Measurements from ENCODE around the gene LNX1. TPM values are rescaled to one million over a fixed set of nuclear protein-coding genes. Genes with fewer than 3 reads are reported as not detected.

Gene LNX1
- polyA plus RNA-seq, 1 of the 3 experiments (the other 2 are of a cell fraction), result 0.16 TPM

GRCh38 chr4:53511014-53511413, 80.3 kb downstream of the LNX1 start (continued):
- TF ChIP-seq EZH2phosphoT487 (IDR thresholded peaks at IDR 0.05; ENCODE audit: borderline replicate concordance, low read depth), result no peak

- H3K4me2 ChIP-seq, result no peak overlapping the region
- CTCF ChIA-PET, result interaction anchor here (0.7 to 1.7 kb wide), 2 partner anchors 16 to 18 kb away, joined by 3 to 4 read pairs; no protein-coding TSS in a partner anchor
- POLR2A ChIA-PET, result no interaction called here
- H3F3A ChIP-seq (replicated peaks; ENCODE audit: insufficient read depth), result no peaks in the 10 kb centered on the region
- H3K9me3 ChIP-seq, result no peaks in the 10 kb centered on the region
- H3K4me1 ChIP-seq (ENCODE audit: control insufficient read depth in 1 of 2, insufficient read depth in 2 of 2, low read depth in 1 of 2, low read length in 1 of 2), result no peaks in the 10 kb centered on the region
- H3K9me2 ChIP-seq, result no peaks in the 10 kb centered on the region
- TF ChIP-seq USF1 (IDR thresholded peaks at IDR 0.05; ENCODE audit: borderline replicate concordance, low read depth) (no peak), MXI1 (IDR thresholded peaks at IDR 0.05; ENCODE audit: low read depth, low read length) (no peak), SIN3A (IDR thresholded peaks at IDR 0.05; ENCODE audit: borderline replicate concordance, low read depth, low read length) (no peak), PBX3 (IDR thresholded peaks at IDR 0.05) (no peak), CHD2 (IDR thresholded peaks at IDR 0.05; ENCODE audit: low read length, partially characterized antibody) (no peak), USF2 (IDR thresholded peaks at IDR 0.05; ENCODE audit: borderline replicate concordance, low read depth, low read length) (no peak), CTCF (IDR thresholded peaks at IDR 0.05) (no peak), FOSL2 (IDR thresholded peaks at IDR 0.05; ENCODE audit: borderline replicate concordance, low read depth) (no peak)
- H3K27ac ChIP-seq (ENCODE audit: low read depth in 2 of 2, low read length in 1 of 2), result no peak overlapping the region
- no peak overlapping the region for H2AFZ ChIP-seq (ENCODE audit: low read depth)
- H3K36me3 ChIP-seq (replicated peaks in 1 of 2; ENCODE audit: control insufficient read depth in 1 of 2, insufficient read depth in 2 of 2, low read length in 1 of 2), result no peaks in the 10 kb centered on the region
- no peaks in the 10 kb centered on the region for H4K20me1 ChIP-seq (ENCODE audit: insufficient read depth)
- no peak overlapping the region for H3K9ac ChIP-seq
- H3K79me2 ChIP-seq (ENCODE audit: insufficient read depth), result no peaks in the 10 kb centered on the region
- no peak for DNase-seq
- WGBS (ENCODE audit: low lambda C conversion rate), result 33% methylated on average over 5 of the region's 5 CpGs
- H3K4me3 ChIP-seq (ENCODE audit: low read depth in 2 of 2, low read length in 1 of 2), result no peak overlapping the region
- no peaks in the 10 kb centered on the region for H3K27me3 ChIP-seq (ENCODE audit: insufficient read depth)
Observed at GRCh38 chr4:53510321-53510720, 81.0 kb downstream of the LNX1 start.

GRCh38 chr4:53508446-53508845, 82.8 kb downstream of the LNX1 start:
- no peak for DNase-seq
- Histone ChIP-seq H3K9me3 (no peaks in the 10 kb centered on the region), H3K9me2 (no peaks in the 10 kb centered on the region), H3K79me2 (ENCODE audit: insufficient read depth) (no peaks in the 10 kb centered on the region), H3K27me3 (ENCODE audit: insufficient read depth) (no peaks in the 10 kb centered on the region), H2AFZ (ENCODE audit: low read depth) (no peak overlapping the region), H3K4me3 (ENCODE audit: low read depth in 2 of 2, low read length in 1 of 2) (no peak overlapping the region), H3F3A (replicated peaks; ENCODE audit: insufficient read depth) (no peaks in the 10 kb centered on the region), H3K9ac (no peak overlapping the region), H4K20me1 (ENCODE audit: insufficient read depth) (no peaks in the 10 kb centered on the region), H3K36me3 (replicated peaks in 1 of 2; ENCODE audit: control insufficient read depth in 1 of 2, insufficient read depth in 2 of 2, low read length in 1 of 2) (no peaks in the 10 kb centered on the region), H3K27ac (ENCODE audit: low read depth in 2 of 2, low read length in 1 of 2) (no peak overlapping the region), H3K4me2 (no peak overlapping the region), H3K4me1 (ENCODE audit: control insufficient read depth in 1 of 2, insufficient read depth in 2 of 2, low read depth in 1 of 2, low read length in 1 of 2) (no peaks in the 10 kb centered on the region)
- WGBS (ENCODE audit: low lambda C conversion rate), result 77% methylated on average over 1 of the region's 1 CpG
- ChIA-PET POLR2A (no interaction called here), CTCF (interaction anchor here (0.6 to 1.2 kb wide), 3 partner anchors 11 to 723 kb away, joined by 3 read pairs; no protein-coding TSS in a partner anchor)
- TF ChIP-seq REST (IDR thresholded peaks at IDR 0.05; ENCODE audit: low read depth, low read length), result no peak
- TF ChIP-seq CHD2 (IDR thresholded peaks at IDR 0.05; ENCODE audit: low read length, partially characterized antibody), result no peak
- TF ChIP-seq EP300 (IDR thresholded peaks at IDR 0.05; ENCODE audit: borderline replicate concordance in 1 of 2, low read depth in 1 of 2, low read length in 1 of 2), result no peak
- no peak for TF ChIP-seq MAX (IDR thresholded peaks at IDR 0.05; ENCODE audit: low read depth)
- no peak for TF ChIP-seq MEF2A (IDR thresholded peaks at IDR 0.05; ENCODE audit: borderline replicate concordance, low read depth)
- no peak for TF ChIP-seq POLR2AphosphoS5 (IDR thresholded peaks at IDR 0.05; ENCODE audit: low read depth, low read length)
- TF ChIP-seq NRF1 (IDR thresholded peaks at IDR 0.05; ENCODE audit: low read depth, low read length), result no peak
- no peak for TF ChIP-seq FOSL2 (IDR thresholded peaks at IDR 0.05; ENCODE audit: borderline replicate concordance, low read depth)
- TF ChIP-seq TAF1 (IDR thresholded peaks at IDR 0.05; ENCODE audit: borderline replicate concordance, low read depth, low read length), result no peak
- no peak for TF ChIP-seq JUND (IDR thresholded peaks at IDR 0.05)

Measured in SK-N-SH (cell line).